Hepatocyte (in vitro differentiated cells): ENCODE data around the gene SPAG16.

Experiments
- EZH2 ChIP-seq: fragments of 200-600 bp; sonication (generic); IDR thresholded peaks from 2 replicates; pipeline ENCODE4 v1.6.1; 2016; ENCODE audit warnings: antibody characterized with exemption, mild to moderate bottlenecking, borderline replicate concordance
- EZH2phosphoT487 ChIP-seq: fragments of 200-600 bp; sonication (generic); IDR thresholded peaks from one replicate; pipeline ENCODE4 v1.6.1; 2018; ENCODE audit warnings: antibody characterized with exemption, mild to moderate bottlenecking, low read depth, moderate library complexity; ENCODE audit not compliant: unreplicated experiment, severe bottlenecking
- TF ChIP-seq, protein P1 (sequence below): fragments of 200-600 bp; sonication (generic); IDR thresholded peaks from 2 replicates; pipeline ENCODE4 v1.5.1; 2016; ENCODE audit warnings: antibody characterized with exemption, mild to moderate bottlenecking; ENCODE audit not compliant: poor library complexity

DNA sequence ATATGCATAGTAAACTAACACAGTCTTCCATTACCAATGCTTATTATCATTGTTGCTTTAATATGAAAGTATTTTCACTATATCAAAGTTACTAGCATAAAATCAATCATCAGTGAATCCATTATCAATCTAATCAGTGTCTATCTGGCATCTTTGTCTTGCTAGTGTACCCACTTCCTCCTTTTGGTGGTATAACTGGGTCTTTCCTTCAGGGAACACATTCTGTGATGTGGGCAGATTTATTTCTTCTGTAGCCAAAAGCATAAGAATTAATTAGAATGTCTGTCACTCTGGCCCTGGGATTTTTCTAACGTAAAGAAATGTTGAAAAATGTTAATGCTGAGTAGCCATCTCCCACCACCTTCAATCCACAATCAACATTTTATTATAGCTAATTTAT, 970.8 kb downstream of the SPAG16 start:
- TF ChIP-seq, protein P1, sequence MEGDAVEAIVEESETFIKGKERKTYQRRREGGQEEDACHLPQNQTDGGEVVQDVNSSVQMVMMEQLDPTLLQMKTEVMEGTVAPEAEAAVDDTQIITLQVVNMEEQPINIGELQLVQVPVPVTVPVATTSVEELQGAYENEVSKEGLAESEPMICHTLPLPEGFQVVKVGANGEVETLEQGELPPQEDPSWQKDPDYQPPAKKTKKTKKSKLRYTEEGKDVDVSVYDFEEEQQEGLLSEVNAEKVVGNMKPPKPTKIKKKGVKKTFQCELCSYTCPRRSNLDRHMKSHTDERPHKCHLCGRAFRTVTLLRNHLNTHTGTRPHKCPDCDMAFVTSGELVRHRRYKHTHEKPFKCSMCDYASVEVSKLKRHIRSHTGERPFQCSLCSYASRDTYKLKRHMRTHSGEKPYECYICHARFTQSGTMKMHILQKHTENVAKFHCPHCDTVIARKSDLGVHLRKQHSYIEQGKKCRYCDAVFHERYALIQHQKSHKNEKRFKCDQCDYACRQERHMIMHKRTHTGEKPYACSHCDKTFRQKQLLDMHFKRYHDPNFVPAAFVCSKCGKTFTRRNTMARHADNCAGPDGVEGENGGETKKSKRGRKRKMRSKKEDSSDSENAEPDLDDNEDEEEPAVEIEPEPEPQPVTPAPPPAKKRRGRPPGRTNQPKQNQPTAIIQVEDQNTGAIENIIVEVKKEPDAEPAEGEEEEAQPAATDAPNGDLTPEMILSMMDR, result no peak
- TF ChIP-seq EZH2phosphoT487 (no peak), EZH2 (no peak)
